Measurements from ENCODE around the gene TARBP1. TPM values are rescaled to one million over a fixed set of nuclear protein-coding genes. Genes with fewer than 3 reads are reported as not detected.
A peak's percentile ranks its signal among the peaks of the same experiment; 100 is the strongest.

Gene TARBP1
- total and polyA plus RNA-seq, 12 donors, result 4.6 to 49.9 (median 9.0) TPM

- TF ChIP-seq CTCF (IDR thresholded peaks at IDR 0.05), result no peak
- no peaks in the 10 kb centered on the region for H3K36me3 ChIP-seq
- ATAC-seq (no peak), DNase-seq (no peak)
- peaks cover 34 to 90% (median 74%) of the 10 kb centered on the region in 9 donors for H3K4me1 ChIP-seq
- intact Hi-C loops (cut with DNase I), result no loop called here
- H3K27me3 ChIP-seq, result no peaks in the 10 kb centered on the region
- 75 to 77% methylated on average over 3 of the region's 3 CpGs for WGBS, 2 donors
- H3K9me3 ChIP-seq, result no peaks in the 10 kb centered on the region
- no peak overlapping the region for H3K27ac ChIP-seq
- no peak overlapping the region for H3K4me3 ChIP-seq
These were observed 47.9 kb upstream of the TARBP1 start for GRCh38 chr1:234526922-234527321.

- 84 to 85% methylated on average over 5 of the region's 5 CpGs for WGBS, 2 donors
- no peak overlapping the region for H3K4me3 ChIP-seq
- H3K36me3 ChIP-seq, result no peaks in the 10 kb centered on the region
- no peak for TF ChIP-seq CTCF (IDR thresholded peaks at IDR 0.05)
- H3K4me1 ChIP-seq, result peaks cover 28 to 88% (median 69%) of the 10 kb centered on the region in 9 donors
- no peaks in the 10 kb centered on the region for H3K9me3 ChIP-seq
- H3K27me3 ChIP-seq, result no peaks in the 10 kb centered on the region
- no peak for DNase-seq
- ATAC-seq, result no peak
- intact Hi-C loops (cut with DNase I), result no loop called here
- peak overlapping the region in 6 of 10 donors; percentile 58 to 94 (median 91) for H3K27ac ChIP-seq
These were observed 46.3 kb upstream of the TARBP1 start for GRCh38 chr1:234525099-234525799.

GRCh38 chr1:234521836-234522235, 42.9 kb upstream of the TARBP1 start:
- intact Hi-C loops (cut with DNase I), result no loop called here
- no peaks in the 10 kb centered on the region for H3K36me3 ChIP-seq
- whole genome bisulfite sequencing, 2 donors, result 96 to 98% methylated on average over 5 of the region's 5 CpGs
- DNase-seq (no peak), ATAC-seq (peak in 1 of 8 donors; percentile 33)
- no peak for TF ChIP-seq CTCF (IDR thresholded peaks at IDR 0.05)
- no peaks in the 10 kb centered on the region for H3K27me3 ChIP-seq
- no peak overlapping the region for H3K4me3 ChIP-seq
- peaks cover 11 to 81% (median 55%) of the 10 kb centered on the region in 9 donors for H3K4me1 ChIP-seq
- no peaks in the 10 kb centered on the region for H3K9me3 ChIP-seq
- peak overlapping the region; percentile 74 to 94 (median 88) for H3K27ac ChIP-seq

GRCh38 chr1:234520908-234521817, 42.2 kb upstream of the TARBP1 start:
- no peaks in the 10 kb centered on the region for H3K36me3 ChIP-seq
- no peaks in the 10 kb centered on the region for H3K27me3 ChIP-seq
- DNase-seq (no peak), ATAC-seq (no peak)
- no peaks in the 10 kb centered on the region for H3K9me3 ChIP-seq
- 68 to 72% methylated on average over 6 of the region's 6 CpGs for WGBS, 2 donors
- TF ChIP-seq CTCF (IDR thresholded peaks at IDR 0.05), result no peak
- H3K27ac ChIP-seq, result peak overlapping the region; percentile 47 to 94 (median 83)
- intact Hi-C loops (cut with DNase I), result no loop called here
- peaks cover 11 to 87% (median 55%) of the 10 kb centered on the region in 9 donors for H3K4me1 ChIP-seq
- H3K4me3 ChIP-seq, result no peak overlapping the region

Measured in heart right ventricle (tissue), 16 donors.